NCI-H1694 (cell line): Measurements from ENCODE around the gene DDX51.

Experiments used
- DNase-seq: peaks from one replicate; lab custom pipeline; 2025; lab: John Stamatoyannopoulos, UW

DDX51 gene

GRCh38 chr12:132179431-132180362, 35.6 kb upstream of the DDX51 start:
- DNase-seq = no peak

- DNase-seq = no peak
Measured at GRCh38 chr12:132178801-132179401, 34.8 kb upstream of the DDX51 start.

GRCh38 chr12:132178316-132178715, 34.2 kb upstream of the DDX51 start:
- no peak for DNase-seq

GRCh38 chr12:132176920-132177551, 32.9 kb upstream of the DDX51 start:
- no peak for DNase-seq

DNA sequence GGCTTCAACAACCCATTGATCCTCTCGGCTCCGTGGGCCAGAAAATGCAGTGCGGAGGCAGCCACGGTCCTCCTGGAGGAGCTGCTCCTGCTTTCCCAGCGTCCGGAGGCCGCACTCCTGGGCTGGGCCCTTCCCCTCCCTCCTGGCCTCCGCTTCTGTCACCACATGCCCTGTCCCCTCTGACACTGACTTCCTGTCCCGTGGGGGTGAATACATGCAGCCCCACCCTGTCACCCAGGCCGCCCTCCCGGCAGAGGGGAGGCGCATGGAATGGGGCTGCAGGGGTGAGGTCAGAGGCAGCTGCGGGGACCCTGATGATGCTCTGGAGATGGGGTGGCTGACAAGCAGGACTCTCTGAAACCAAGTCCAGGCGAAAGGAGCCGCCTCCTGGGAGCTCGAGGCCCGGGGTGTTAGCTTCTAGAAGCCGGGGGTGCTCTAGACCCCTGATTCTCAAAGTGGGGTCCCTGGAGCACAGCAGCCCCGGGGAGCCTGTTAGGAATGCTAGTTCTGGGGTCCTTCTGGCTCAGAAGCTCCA, 32.3 kb upstream of the DDX51 start:
- DNase-seq = no peak

DNA sequence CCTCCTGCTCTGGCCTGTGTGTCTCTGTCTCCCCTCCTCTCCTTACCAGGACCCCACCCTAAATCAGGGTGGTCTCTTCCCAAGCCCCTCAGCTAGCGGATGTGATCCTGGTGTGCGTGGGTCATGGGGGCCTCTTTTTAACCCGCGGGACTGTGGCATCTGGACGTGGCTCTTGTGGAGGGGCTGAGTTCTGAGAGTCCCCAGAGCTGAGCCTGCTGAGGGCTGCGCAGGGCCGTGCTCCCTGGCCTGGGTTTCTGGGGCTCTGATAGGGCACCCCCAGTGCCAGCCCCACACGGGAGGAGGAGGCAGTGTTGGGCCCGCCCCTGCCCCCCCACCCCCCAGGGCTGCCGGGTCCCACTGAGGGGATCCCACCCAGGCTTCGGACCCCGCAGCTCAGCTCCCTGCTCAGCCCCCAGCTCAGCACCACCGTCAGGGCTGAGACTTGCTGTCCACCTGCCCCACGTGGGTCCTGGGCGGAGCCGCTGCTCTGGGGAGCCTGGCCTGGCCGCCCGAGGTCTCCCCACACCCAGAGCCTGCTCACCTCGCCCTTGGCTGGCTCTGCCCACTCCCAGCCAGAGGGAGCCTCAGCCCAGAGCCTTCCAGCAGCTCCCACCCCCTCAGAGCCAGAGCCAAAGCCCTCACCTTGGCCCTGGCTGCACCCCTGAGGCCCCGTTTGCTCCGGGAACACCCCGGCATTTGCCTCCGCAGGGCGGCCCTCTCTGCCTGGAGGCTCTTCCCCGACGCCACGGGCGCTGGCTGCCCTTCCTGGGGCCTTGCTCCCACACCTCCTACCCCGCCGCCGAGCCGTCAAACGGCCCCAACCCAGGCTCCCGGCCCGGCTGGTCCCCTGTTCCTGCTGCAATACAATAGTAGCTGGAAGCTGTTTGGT, 31.6 kb upstream of the DDX51 start:
- DNase-seq = no peak

DNA sequence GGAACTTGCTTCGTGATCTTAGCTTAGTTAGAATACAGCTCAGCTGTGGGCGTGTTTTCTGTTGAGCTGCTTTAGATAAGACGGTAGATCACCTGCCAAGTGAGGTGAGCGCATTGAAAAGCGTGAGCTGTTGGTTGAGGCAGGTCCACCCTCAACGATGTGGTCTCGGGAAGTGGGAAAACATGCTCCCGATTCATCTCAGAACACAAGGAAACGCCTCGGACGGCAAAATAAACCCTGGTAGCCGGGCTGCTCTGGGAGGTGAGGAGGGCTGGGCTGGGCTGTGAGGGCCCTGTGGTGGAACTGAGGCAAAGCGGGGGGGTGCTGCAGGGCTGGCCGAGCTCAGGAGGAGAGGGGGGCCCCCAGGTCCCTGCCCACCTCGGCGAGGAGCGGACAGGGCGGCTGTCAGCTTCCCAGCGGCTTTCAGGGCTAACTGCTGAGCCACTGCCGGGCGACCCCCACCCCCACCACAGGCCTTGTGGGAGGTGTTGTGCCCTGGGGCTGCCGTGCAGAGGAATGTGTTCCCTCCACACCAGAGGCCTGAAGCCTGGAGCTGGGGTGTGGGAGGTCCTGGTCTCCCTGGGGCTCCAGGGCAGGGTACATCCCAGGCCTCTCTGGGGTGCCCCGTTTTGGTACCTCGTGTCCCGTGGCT, 30.8 kb upstream of the DDX51 start:
- DNase-seq = no peak

- no peak for DNase-seq
Measured at GRCh38 chr12:132174015-132174838, 30.1 kb upstream of the DDX51 start.

- DNase-seq = no peak
Measured at GRCh38 chr12:132173135-132174014, 29.3 kb upstream of the DDX51 start.

DNA sequence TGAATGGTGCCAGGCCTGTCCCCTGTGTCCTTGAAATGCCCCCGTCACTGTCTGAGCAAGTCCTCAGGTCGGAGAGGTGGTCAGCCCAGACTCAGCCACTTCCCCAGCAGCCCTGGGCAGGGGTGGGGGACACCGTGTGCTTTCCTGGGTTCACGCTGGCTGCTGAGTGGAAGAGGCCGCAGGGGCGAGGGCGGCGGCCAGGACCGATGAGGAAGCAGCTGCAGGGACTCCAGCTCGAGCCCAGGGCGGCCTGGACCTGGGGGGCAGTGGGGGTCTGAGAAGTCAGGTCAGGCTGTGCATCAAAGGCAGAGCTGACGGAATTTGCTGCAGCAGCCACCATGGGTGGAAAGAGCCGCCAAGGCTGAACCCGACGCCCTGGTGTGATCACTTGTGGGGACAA, 28.5 kb upstream of the DDX51 start:
- no peak for DNase-seq

GRCh38 chr12:132171968-132172521, 27.9 kb upstream of the DDX51 start:
- DNase-seq = no peak

GRCh38 chr12:132171293-132171967, 27.3 kb upstream of the DDX51 start:
- no peak for DNase-seq

- no peak for DNase-seq
Measured at GRCh38 chr12:132170637-132171292, 26.6 kb upstream of the DDX51 start.

GRCh38 chr12:132170094-132170636, 26.0 kb upstream of the DDX51 start:
- no peak for DNase-seq

- DNase-seq = no peak
Measured at GRCh38 chr12:132169376-132169775, 25.3 kb upstream of the DDX51 start.

DNA sequence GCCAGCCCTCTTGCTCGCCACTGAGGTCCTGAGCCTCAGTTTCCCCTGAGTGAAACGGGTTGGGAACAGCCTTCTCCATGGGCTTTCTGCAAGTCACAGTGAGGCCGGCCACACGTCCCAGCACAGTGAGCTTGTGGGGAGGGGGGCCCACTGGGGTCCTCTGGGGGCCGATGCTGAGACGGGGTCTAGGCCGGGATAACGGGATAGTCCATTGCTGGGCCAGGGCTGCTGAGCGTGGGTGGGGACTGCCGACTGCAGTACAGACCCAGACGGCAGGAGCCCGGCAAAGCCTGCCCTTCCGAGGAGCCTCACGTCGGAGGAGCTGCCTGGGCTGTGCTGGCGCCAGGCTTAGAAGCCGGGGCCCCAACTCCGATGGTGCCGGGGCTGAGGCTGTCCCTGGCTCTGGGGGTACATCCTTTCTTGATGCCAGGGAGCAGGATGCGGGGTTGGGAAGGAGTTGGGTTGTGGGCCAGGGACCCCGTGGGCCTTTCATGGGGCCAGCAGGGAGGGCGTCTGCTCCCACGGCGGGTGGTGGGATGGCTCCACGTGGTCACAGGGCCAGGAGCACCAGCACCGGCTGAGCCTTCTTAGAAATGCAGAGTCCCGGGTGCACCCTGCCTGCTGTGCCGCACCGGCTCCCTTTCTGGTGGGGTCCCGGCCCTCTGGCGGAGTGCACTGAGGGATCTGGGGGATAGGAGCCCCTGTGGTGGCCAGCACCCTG, 24.4 kb upstream of the DDX51 start:
- no peak for DNase-seq
